A673 (cell line): Measurements from ENCODE around the gene TBCC. TPM values are rescaled to one million over a fixed set of nuclear protein-coding genes. Genes with fewer than 3 reads are reported as not detected.

Experiments used
- BruUV-seq: library from RNA; stranded (reverse); fragments of 400-500 nt; replicated peaks from 2 replicates; lab custom pipeline; 2021; lab: Mats Ljungman, UMichigan
- CTCF ChIA-PET: fragments of 300-600 bp; sonication (Branson Sonifier 250); formaldehyde crosslinking; loops from one replicate; lab custom pipeline; 2022; ENCODE audit warnings: antibody characterized with exemption; lab: Charles Lee
- POLR2A ChIA-PET: fragments of 300-600 bp; sonication (Branson Sonifier 250); formaldehyde crosslinking; loops from one replicate; lab custom pipeline; 2022; ENCODE audit warnings: antibody characterized with exemption; ENCODE audit not compliant: low non-redundant PET; lab: Charles Lee
- DNase-seq: peaks from one replicate; pipeline ENCODE4 v3.0.0-alpha.2; 2015; ENCODE audit warnings: low spot score
- H3K27ac ChIP-seq: fragments of 200-600 bp; sonication (generic); 2 replicates; pipeline ENCODE4 v1.5.1; 2016; ENCODE audit warnings: mixed run types, low read depth, mild to moderate bottlenecking, mixed read lengths, antibody characterized with exemption, low read length; ENCODE audit not compliant: poor library complexity, severe bottlenecking
- H3K27me3 ChIP-seq: fragments of 200-600 bp; sonication (generic); replicated peaks from 2 replicates; pipeline ENCODE4 v1.6.1; 2017; ENCODE audit warnings: mixed run types, low read depth, mild to moderate bottlenecking, mixed read lengths, antibody characterized with exemption, low read length; ENCODE audit not compliant: insufficient read depth, poor library complexity
- H3K36me3 ChIP-seq: fragments of 200-600 bp; sonication (generic); 2 replicates; pipeline ENCODE4 v1.6.1; 2016; ENCODE audit warnings: mixed run types, mild to moderate bottlenecking, mixed read lengths, antibody characterized with exemption, low read length; ENCODE audit not compliant: insufficient read depth, poor library complexity, severe bottlenecking
- H3K4me1 ChIP-seq: fragments of 200-600 bp; sonication (generic); 2 replicates; pipeline ENCODE4 v1.6.1; 2017; ENCODE audit warnings: mixed run types, mild to moderate bottlenecking, mixed read lengths, antibody characterized with exemption, low read length; ENCODE audit not compliant: insufficient read depth, poor library complexity, severe bottlenecking
- H3K4me3 ChIP-seq: fragments of 200-600 bp; sonication (generic); 2 replicates; pipeline ENCODE4 v1.5.1; 2016; ENCODE audit warnings: low read depth, mixed run types, mild to moderate bottlenecking, mixed read lengths, low read length; ENCODE audit not compliant: poor library complexity, severe bottlenecking
- H3K9me3 ChIP-seq: fragments of 200-600 bp; sonication (generic); 2 replicates; pipeline ENCODE4 v1.6.1; 2016; ENCODE audit warnings: mixed run types, low read depth, mild to moderate bottlenecking, mixed read lengths, antibody characterized with exemption, low read length; ENCODE audit not compliant: poor library complexity, severe bottlenecking
- EZH2 ChIP-seq: fragments of 200-600 bp; sonication (generic); IDR thresholded peaks from 2 replicates; pipeline ENCODE4 v1.6.1; 2017; ENCODE audit warnings: borderline replicate concordance, low read depth, mild to moderate bottlenecking, mixed read lengths, antibody characterized with exemption, low read length; ENCODE audit not compliant: poor library complexity, severe bottlenecking
- intact Hi-C: fragments of 100-400 bp; cut with micrococcal nuclease; formaldehyde crosslinking; loops from one replicate; pipeline ENCODE4 v1.10.0; 2022; ENCODE audit not compliant: unreplicated experiment
- total RNA-seq: library from RNA; stranded (reverse); gene quantifications from 2 replicates; pipeline ENCODE4 v1.2.3, GENCODE V29; 2021
- TF ChIP-seq, protein P1 (sequence below): fragments of 300-800, 200-600 bp; sonication (generic); conservative IDR thresholded peaks from 2 replicates; pipeline ENCODE4 v1.5.1; 2017; ENCODE audit warnings: low read depth, mild to moderate bottlenecking, antibody characterized with exemption, low read length, moderate library complexity, mixed read lengths

Gene TBCC
- total RNA-seq, 1 experiment from 2014 or later: 31.3 TPM

DNA sequence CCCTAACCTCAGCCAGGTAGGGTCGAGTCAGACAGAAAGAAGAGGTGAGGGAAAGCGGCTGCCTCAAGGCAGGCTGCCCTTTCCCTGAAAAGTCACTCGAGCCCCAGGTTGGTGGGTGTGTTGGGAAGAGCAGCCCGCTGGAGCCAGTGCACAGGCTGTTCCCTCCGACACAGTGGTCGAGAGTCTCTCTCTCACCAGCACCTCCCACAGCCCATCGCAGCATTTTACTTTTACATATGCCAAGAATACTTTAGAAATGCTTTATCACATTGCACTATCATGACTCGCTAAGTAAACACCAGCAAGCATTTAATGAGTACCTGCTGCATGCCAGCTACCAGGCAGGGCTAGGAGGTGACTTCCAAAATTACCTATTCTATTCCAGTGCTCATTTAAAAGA is 25.2 kb downstream of the TBCC start:
- H3K27ac ChIP-seq: no peak overlapping the region
- CTCF ChIA-PET: no interaction called here
- TF ChIP-seq EZH2: no peak
- TF ChIP-seq, protein P1, sequence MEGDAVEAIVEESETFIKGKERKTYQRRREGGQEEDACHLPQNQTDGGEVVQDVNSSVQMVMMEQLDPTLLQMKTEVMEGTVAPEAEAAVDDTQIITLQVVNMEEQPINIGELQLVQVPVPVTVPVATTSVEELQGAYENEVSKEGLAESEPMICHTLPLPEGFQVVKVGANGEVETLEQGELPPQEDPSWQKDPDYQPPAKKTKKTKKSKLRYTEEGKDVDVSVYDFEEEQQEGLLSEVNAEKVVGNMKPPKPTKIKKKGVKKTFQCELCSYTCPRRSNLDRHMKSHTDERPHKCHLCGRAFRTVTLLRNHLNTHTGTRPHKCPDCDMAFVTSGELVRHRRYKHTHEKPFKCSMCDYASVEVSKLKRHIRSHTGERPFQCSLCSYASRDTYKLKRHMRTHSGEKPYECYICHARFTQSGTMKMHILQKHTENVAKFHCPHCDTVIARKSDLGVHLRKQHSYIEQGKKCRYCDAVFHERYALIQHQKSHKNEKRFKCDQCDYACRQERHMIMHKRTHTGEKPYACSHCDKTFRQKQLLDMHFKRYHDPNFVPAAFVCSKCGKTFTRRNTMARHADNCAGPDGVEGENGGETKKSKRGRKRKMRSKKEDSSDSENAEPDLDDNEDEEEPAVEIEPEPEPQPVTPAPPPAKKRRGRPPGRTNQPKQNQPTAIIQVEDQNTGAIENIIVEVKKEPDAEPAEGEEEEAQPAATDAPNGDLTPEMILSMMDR: no peak
- no peaks in the 10 kb centered on the region for H3K27me3 ChIP-seq
- no peak overlapping the region for H3K4me3 ChIP-seq
- H3K36me3 ChIP-seq: no peaks in the 10 kb centered on the region
- H3K4me1 ChIP-seq: no peaks in the 10 kb centered on the region
- no peak for DNase-seq
- POLR2A ChIA-PET: no interaction called here
- BruUV-seq: no TSS peak
- no peaks in the 10 kb centered on the region for H3K9me3 ChIP-seq
- intact Hi-C loops: loop anchor here (10.0 kb wide), 2 partner anchors 156 to 506 kb away; partner anchors contain the start of genes MRPS10 and UBR2

DNA sequence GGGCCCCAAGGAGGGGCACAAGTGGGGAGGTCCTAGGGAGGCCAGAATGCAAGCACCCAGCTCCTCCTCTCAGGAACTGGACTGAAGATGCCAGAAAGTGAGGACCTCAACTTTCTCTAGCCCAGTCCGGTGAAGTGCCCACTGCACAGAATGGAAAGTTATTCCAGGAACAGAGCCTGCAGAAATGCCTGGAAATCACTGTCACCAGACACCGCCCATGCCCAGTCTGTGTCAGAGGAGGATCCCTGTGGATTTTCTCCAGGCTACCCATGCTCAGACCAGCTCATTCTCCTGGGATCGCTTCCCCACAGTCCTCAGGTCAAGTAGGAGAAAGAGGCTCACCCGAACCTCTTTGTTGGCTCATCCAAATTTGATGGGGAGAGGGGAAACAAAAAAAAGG is 30.0 kb downstream of the TBCC start:
- ChIA-PET CTCF (no interaction called here), POLR2A (no interaction called here)
- DNase-seq: no peak

DNA sequence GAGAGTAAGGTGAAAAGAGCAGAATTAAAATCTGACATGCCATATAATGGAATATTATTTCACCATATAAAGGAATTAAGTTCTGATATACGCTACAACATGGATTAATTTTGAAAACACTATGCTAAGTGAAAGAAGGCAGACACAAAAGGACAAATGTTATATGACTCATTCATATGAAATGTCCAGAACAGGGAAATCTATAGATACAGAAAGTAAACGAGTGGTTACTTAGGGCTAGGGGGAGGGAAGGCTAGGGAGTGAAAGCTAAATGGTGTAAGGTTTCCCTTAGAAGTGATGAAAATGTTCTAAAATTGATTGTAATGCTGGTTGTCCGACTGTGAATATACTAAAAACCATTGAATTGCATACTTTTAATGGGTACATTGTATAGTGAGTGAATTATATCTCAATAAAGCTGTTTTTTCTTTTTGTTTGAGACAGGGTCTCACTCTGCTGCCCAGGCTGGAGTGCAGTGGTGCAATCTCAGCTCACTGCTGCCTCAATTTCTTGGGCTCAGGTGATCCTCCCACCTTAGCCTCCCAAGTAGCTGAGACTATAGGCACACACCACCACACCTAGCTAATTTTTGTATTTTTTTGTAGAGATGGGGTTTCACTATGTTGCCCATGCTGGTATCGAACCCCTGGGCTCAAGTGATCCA is 31.7 kb downstream of the TBCC start:
- TF ChIP-seq EZH2: no peak
- TF ChIP-seq, protein P1: no peak
- no peaks in the 10 kb centered on the region for H3K27me3 ChIP-seq
- no peaks in the 10 kb centered on the region for H3K9me3 ChIP-seq
- BruUV-seq: no TSS peak
- POLR2A ChIA-PET: no interaction called here
- H3K4me1 ChIP-seq: no peaks in the 10 kb centered on the region
- no peak overlapping the region for H3K27ac ChIP-seq
- peak; percentile 27 for DNase-seq
- CTCF ChIA-PET: interaction anchor here (1.2 kb wide), 1 partner anchor 12 kb away, joined by 4 read pairs; no protein-coding TSS in a partner anchor
- intact Hi-C loops: no loop called here
- H3K36me3 ChIP-seq: no peaks in the 10 kb centered on the region
- H3K4me3 ChIP-seq: no peak overlapping the region

More for the DNA sequence above, 30.0 kb downstream of the TBCC start:
- intact Hi-C loops: no loop called here
- H3K9me3 ChIP-seq: no peaks in the 10 kb centered on the region
- no peak overlapping the region for H3K4me3 ChIP-seq
- H3K27me3 ChIP-seq: no peaks in the 10 kb centered on the region
- no TSS peak for BruUV-seq
- no peak overlapping the region for H3K27ac ChIP-seq
- H3K36me3 ChIP-seq: no peaks in the 10 kb centered on the region
- no peaks in the 10 kb centered on the region for H3K4me1 ChIP-seq
- no peak for TF ChIP-seq EZH2
- TF ChIP-seq, protein P1: no peak
